ENCODE measurements around the gene ZBTB34. TPM values are rescaled to one million over a fixed set of nuclear protein-coding genes. Genes with fewer than 3 reads are reported as not detected.

Gene ZBTB34
- polyA plus RNA-seq, 1 donor from 2014 or later, result 19.5 TPM

DNA sequence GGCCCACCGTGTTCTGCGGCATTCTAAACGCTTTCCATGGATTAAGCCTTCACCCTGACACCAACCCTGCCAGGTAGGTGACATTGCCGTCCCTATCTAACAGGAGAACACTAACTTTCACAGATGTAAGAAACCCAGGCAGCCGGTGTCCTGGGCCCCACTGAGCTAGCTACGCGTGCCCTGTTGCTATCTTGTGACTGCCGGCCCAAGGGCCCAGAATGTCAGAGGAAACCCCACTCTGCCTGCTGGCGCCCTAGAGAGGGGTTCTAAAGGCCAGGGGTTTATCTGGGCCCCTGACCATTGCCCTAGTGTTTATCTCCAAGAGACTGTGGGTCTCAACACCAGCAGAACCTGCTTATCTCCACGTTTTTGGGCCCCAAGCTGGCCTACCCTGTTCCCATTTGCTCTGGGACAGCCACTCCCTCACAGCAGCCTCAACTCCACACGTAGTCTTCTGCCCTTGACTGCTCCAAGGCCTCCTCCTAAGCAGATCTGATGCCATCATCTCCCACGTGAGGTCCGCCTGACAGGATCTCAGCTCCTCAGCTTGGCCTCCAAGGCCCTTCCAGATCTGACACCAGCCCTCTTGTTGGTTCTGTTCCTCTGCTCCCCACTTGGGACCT is 18.1 kb upstream of the ZBTB34 start:
- Histone ChIP-seq H3K36me3 (ENCODE audit: insufficient read depth, low read length) (no peaks in the 10 kb centered on the region), H3K9ac (ENCODE audit: low read length) (no peak overlapping the region), H2AFZ (ENCODE audit: low read depth, low read length) (no peak overlapping the region), H3K79me2 (replicated peaks; ENCODE audit: insufficient read depth, low read length) (no peaks in the 10 kb centered on the region), H3K27me3 (ENCODE audit: insufficient read depth, low read depth, low read length) (no peaks in the 10 kb centered on the region), H3K9me2 (ENCODE audit: insufficient read depth, low read length) (no peaks in the 10 kb centered on the region), H3F3A (ENCODE audit: insufficient read depth, low read length, poor library complexity, severe bottlenecking) (no peaks in the 10 kb centered on the region), H4K20me1 (ENCODE audit: insufficient read depth) (no peaks in the 10 kb centered on the region), H3K4me3 (ENCODE audit: low read length) (no peak overlapping the region), H3K4me2 (ENCODE audit: low read length) (no peak overlapping the region), H3K27ac (ENCODE audit: low read length) (no peak overlapping the region), H3K9me3 (ENCODE audit: low read length) (no peaks in the 10 kb centered on the region)
- TF ChIP-seq, protein P1, sequence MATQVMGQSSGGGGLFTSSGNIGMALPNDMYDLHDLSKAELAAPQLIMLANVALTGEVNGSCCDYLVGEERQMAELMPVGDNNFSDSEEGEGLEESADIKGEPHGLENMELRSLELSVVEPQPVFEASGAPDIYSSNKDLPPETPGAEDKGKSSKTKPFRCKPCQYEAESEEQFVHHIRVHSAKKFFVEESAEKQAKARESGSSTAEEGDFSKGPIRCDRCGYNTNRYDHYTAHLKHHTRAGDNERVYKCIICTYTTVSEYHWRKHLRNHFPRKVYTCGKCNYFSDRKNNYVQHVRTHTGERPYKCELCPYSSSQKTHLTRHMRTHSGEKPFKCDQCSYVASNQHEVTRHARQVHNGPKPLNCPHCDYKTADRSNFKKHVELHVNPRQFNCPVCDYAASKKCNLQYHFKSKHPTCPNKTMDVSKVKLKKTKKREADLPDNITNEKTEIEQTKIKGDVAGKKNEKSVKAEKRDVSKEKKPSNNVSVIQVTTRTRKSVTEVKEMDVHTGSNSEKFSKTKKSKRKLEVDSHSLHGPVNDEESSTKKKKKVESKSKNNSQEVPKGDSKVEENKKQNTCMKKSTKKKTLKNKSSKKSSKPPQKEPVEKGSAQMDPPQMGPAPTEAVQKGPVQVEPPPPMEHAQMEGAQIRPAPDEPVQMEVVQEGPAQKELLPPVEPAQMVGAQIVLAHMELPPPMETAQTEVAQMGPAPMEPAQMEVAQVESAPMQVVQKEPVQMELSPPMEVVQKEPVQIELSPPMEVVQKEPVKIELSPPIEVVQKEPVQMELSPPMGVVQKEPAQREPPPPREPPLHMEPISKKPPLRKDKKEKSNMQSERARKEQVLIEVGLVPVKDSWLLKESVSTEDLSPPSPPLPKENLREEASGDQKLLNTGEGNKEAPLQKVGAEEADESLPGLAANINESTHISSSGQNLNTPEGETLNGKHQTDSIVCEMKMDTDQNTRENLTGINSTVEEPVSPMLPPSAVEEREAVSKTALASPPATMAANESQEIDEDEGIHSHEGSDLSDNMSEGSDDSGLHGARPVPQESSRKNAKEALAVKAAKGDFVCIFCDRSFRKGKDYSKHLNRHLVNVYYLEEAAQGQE (IDR thresholded peaks at IDR 0.05; ENCODE audit: borderline replicate concordance), result no peak
- TF ChIP-seq POLR2AphosphoS5 (IDR thresholded peaks at IDR 0.05), result no peak
- TF ChIP-seq, protein P2, sequence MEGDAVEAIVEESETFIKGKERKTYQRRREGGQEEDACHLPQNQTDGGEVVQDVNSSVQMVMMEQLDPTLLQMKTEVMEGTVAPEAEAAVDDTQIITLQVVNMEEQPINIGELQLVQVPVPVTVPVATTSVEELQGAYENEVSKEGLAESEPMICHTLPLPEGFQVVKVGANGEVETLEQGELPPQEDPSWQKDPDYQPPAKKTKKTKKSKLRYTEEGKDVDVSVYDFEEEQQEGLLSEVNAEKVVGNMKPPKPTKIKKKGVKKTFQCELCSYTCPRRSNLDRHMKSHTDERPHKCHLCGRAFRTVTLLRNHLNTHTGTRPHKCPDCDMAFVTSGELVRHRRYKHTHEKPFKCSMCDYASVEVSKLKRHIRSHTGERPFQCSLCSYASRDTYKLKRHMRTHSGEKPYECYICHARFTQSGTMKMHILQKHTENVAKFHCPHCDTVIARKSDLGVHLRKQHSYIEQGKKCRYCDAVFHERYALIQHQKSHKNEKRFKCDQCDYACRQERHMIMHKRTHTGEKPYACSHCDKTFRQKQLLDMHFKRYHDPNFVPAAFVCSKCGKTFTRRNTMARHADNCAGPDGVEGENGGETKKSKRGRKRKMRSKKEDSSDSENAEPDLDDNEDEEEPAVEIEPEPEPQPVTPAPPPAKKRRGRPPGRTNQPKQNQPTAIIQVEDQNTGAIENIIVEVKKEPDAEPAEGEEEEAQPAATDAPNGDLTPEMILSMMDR (IDR thresholded peaks at IDR 0.05; ENCODE audit: poor library complexity, severe bottlenecking), result no peak
- no peak for TF ChIP-seq RAD21 (conservative IDR thresholded peaks at IDR 0.05)
- no peak for TF ChIP-seq TAF1 (IDR thresholded peaks at IDR 0.05; ENCODE audit: low read depth)
- no peak for TF ChIP-seq EZH2 (IDR thresholded peaks at IDR 0.05; ENCODE audit: borderline replicate concordance, insufficient read depth, low read length, poor library complexity, severe bottlenecking)
- no peak for TF ChIP-seq MXI1 (conservative IDR thresholded peaks at IDR 0.05; ENCODE audit: poor library complexity, severe bottlenecking)
- no peak for TF ChIP-seq SMC3 (conservative IDR thresholded peaks at IDR 0.05; ENCODE audit: poor library complexity)
- TF ChIP-seq EP300 (conservative IDR thresholded peaks at IDR 0.05; ENCODE audit: poor library complexity, severe bottlenecking), result no peak

DNA sequence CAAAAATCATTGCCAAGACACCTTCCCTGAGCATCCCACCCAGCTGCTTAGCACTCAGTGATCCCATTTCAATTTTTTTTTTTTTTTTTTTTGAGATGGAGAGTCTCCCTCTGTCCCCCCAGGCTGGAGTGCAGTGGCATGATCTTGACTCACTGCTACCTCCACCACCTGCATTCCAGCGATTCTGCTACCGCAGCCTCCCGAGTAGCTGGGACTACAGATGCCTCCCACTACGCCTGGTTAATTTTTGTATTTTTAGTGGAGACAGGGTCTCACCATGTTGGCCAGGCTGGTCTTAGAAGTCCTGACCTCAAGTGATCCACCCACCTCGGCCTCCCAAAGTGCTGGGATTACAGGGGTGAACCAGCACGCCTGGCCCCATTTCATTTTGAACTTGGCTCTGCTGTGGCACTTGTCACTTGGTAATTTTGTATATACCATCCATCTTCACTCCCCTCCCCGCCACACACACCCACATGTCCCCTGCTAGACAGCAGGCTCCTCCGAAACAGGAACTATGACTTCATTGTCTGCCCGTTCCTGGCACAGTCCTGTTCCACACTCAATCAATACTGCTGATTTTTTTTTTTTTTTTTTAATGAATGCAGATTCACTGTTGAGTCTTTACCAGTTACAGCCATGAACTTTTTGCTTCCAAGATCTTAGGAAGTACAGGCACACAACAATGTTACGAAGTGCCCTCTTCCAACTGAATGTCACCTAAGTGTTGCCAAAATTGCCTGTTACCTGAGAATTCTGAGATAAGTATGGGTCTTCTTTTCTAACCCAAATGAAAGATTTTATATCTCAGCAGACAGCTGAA is 17.3 kb upstream of the ZBTB34 start:
- Histone ChIP-seq H4K20me1 (ENCODE audit: insufficient read depth) (no peaks in the 10 kb centered on the region), H3K9me3 (ENCODE audit: low read length) (no peaks in the 10 kb centered on the region), H3K9me2 (ENCODE audit: insufficient read depth, low read length) (no peaks in the 10 kb centered on the region), H3K9ac (ENCODE audit: low read length) (no peak overlapping the region), H3K4me2 (ENCODE audit: low read length) (no peak overlapping the region), H3K4me3 (ENCODE audit: low read length) (no peak overlapping the region), H3F3A (ENCODE audit: insufficient read depth, low read length, poor library complexity, severe bottlenecking) (no peaks in the 10 kb centered on the region), H3K79me2 (replicated peaks; ENCODE audit: insufficient read depth, low read length) (no peaks in the 10 kb centered on the region), H3K27ac (ENCODE audit: low read length) (no peak overlapping the region), H3K27me3 (ENCODE audit: insufficient read depth, low read depth, low read length) (no peaks in the 10 kb centered on the region), H3K36me3 (ENCODE audit: insufficient read depth, low read length) (no peaks in the 10 kb centered on the region), H2AFZ (ENCODE audit: low read depth, low read length) (no peak overlapping the region)
- no peak for TF ChIP-seq SMC3 (conservative IDR thresholded peaks at IDR 0.05; ENCODE audit: poor library complexity)
- TF ChIP-seq RAD21 (conservative IDR thresholded peaks at IDR 0.05), result no peak
- no peak for TF ChIP-seq EZH2 (IDR thresholded peaks at IDR 0.05; ENCODE audit: borderline replicate concordance, insufficient read depth, low read length, poor library complexity, severe bottlenecking)
- TF ChIP-seq POLR2AphosphoS5 (IDR thresholded peaks at IDR 0.05), result no peak
- no peak for TF ChIP-seq MXI1 (conservative IDR thresholded peaks at IDR 0.05; ENCODE audit: poor library complexity, severe bottlenecking)
- TF ChIP-seq EP300 (conservative IDR thresholded peaks at IDR 0.05; ENCODE audit: poor library complexity, severe bottlenecking), result no peak
- TF ChIP-seq TAF1 (IDR thresholded peaks at IDR 0.05; ENCODE audit: low read depth), result no peak
- TF ChIP-seq, protein P1 (IDR thresholded peaks at IDR 0.05; ENCODE audit: borderline replicate concordance), result no peak
- TF ChIP-seq, protein P2 (IDR thresholded peaks at IDR 0.05; ENCODE audit: poor library complexity, severe bottlenecking), result no peak
